Stimulated activated naive B cell treated with anti-CD40 and anti-IgM and Interleukin-4, amounts not matched to agents 10 μg/mL and 1 μg/mL and 100 μg/mL, for 72 hours (primary cell): ENCODE data around the gene IFIT1B.
"Not testable (repeated sequence)": the region's sequence is repeated elsewhere in the genome, so short reads cannot be mapped to it uniquely, and the experiment has no call there.

Source experiments
- ATAC-seq, 2 donors: fragments of 150-1000 bp; cut with Tn5 transposase; replicated peaks; 2 replicates each; pipeline ENCODE4 v1.10.0; 2021; ENCODE audit warnings: moderate library complexity in 1 of 2
- DNase-seq: peaks from one replicate; pipeline ENCODE4 v3.0.0; 2021
- H3K27ac Mint-ChIP-seq: one replicate; pipeline ENCODE4 v1.8.0; 2022; ENCODE audit warnings: mild to moderate bottlenecking, mixed read lengths
- H3K27me3 Mint-ChIP-seq, 2 donors: one replicate each; pipeline ENCODE4 v1.8.0; 2022; ENCODE audit warnings: mixed read lengths in 2 of 2
- H3K36me3 Mint-ChIP-seq, 2 donors: one replicate each; pipeline ENCODE4 v1.8.0; 2022; ENCODE audit warnings: mixed read lengths in 2 of 2, mild to moderate bottlenecking in 1 of 2
- H3K4me1 Mint-ChIP-seq, 2 donors: one replicate each; pipeline ENCODE4 v1.8.0; 2022; ENCODE audit warnings: mixed read lengths in 2 of 2, mild to moderate bottlenecking in 1 of 2
- H3K4me3 Mint-ChIP-seq, 2 donors: one replicate each; pipeline ENCODE4 v1.8.0; 2022; ENCODE audit warnings: mild to moderate bottlenecking in 2 of 2, mixed read lengths in 2 of 2, moderate library complexity in 1 of 2
- H3K9me3 Mint-ChIP-seq, 2 donors: one replicate each; pipeline ENCODE4 v1.8.0; 2022; ENCODE audit warnings: mixed read lengths in 2 of 2, mild to moderate bottlenecking in 1 of 2

IFIT1B gene

DNA sequence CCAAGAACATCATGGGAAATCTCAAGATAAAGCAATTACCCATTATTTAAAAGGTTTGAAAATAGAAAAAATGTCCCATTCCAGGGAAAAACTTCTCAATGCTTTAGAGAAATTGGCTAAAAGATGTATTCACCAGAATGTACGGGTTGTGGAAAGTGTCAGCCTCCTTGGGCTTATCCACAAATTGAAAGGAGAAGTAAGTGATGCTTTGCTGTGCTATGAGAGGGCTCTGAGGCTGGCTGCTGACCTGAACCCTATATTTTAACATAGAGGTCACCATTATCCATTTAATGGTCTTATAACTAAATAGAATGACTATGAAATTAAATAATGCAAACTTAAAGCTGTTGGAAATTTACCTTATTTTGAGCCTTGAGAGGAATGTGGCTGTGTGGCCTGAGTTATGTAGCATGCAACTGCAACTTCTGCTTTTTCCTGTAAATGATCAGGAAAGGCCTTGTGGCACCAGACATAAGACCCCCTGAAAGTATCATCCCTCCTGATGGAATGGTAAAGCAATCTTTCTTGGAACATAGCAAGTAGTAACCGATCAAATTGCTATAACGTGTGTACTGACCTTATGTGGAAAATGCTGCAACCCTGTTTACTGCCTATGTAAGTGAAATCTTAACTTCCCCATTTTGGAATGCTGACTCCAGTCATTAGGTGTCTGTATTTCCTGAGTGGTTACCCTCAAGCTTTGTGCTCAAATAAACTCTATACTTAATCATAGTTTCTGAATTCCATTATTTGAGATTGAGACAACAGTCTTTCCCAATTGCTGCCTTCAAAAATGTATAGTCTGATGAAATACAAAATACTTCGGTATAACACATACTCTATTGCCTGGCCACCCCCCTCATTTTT, 6.9 kb downstream of the IFIT1B start:
- DNase-seq (no peak), ATAC-seq (peak; percentile 90 to 94)
- Mint-ChIP-seq H3K4me1 (peaks cover 12 to 17% of the 10 kb centered on the region in 2 donors), H3K36me3 (no peaks in the 10 kb centered on the region), H3K4me3 (peak overlapping the region in 1 of 2 donors; percentile 25), H3K9me3 (no peaks in the 10 kb centered on the region), H3K27ac (no peak overlapping the region), H3K27me3 (no peaks in the 10 kb centered on the region)

DNA sequence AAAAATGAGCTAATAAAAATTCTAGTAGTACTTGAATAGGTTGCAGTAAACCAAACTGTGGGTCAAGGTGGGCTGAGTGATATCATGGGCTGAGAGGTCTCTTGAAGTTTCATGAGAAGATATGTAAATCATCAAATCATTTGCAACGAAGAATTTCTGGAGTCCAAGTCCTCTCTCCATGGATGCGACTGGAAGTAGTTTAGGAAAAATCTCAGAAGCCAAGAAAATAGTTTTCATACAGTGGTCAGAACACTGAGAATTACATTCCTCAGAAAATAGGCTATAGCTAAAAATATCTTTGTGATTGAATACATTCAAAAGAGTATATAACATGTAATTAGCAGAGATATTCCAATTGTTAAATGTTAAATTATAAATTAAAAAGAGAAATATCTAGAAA, 10.9 kb downstream of the IFIT1B start:
- Mint-ChIP-seq H3K36me3 (no peaks in the 10 kb centered on the region), H3K4me3 (no peak overlapping the region), H3K27me3 (no peaks in the 10 kb centered on the region), H3K4me1 (peaks cover 16 to 38% of the 10 kb centered on the region in 2 donors), H3K9me3 (no peaks in the 10 kb centered on the region), H3K27ac (no peak overlapping the region)
- ATAC-seq (no peak), DNase-seq (no peak)

DNA sequence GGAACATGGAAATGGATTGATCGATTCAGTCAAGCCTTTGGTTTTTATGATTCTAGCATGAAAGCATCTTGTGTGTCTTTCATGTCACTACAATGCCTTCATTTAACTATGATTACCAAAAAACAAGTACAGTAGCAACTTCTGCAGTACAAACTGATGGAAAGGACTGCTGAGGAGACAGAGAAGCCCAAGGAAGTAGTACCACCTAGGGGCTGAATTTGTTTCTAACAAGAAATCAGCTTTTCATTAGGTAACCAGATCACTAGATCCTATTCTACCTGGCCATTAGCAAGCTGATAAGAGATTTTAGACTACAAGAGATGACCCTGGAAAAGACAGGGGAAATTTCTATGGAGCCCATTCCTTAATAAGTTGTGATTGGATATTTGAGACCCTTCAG, 11.4 kb downstream of the IFIT1B start:
- ATAC-seq (no peak), DNase-seq (no peak)
- Mint-ChIP-seq H3K9me3 (no peaks in the 10 kb centered on the region), H3K36me3 (no peaks in the 10 kb centered on the region), H3K27me3 (no peaks in the 10 kb centered on the region), H3K4me3 (no peak overlapping the region), H3K27ac (no peak overlapping the region), H3K4me1 (peaks cover 13 to 33% of the 10 kb centered on the region in 2 donors)

DNA sequence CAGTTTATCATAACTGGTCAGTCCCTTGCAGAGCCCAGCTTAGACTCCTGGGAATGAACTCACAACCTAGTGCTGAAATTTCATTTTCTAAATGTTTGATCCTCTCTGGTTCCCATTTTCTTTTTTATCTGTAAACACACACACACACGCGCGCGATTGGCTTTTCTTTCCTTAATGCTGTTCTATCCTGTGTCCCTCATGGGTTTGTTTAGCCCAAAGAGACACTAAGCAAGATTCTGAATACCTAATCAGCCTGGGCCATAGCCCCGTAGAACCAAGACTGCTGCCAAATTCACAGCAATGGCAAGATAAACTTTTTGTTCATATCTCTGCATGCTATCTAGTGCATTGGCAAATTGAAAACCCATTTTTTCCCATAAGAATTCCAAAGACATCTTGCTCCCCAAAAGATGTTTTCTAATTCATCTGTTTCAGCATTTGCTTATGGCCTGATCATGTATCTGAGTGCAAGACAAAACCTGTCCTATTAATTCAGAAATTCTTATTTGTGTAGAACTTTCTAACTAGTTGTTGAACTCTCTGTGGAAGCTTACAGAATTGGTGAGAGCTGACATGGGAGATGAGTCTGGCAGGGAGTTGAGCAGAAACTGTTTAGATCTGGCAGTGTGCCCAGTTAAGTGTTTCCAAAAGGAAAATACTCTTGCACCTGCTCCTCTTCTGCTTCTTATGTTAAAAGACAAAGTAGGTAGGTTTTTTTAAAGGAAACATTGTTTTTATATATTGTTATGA, 12.8 kb downstream of the IFIT1B start:
- Mint-ChIP-seq H3K27me3 (no peaks in the 10 kb centered on the region), H3K4me3 (no peak overlapping the region), H3K9me3 (no peaks in the 10 kb centered on the region), H3K27ac (no peak overlapping the region), H3K4me1 (peaks cover 10 to 27% of the 10 kb centered on the region in 2 donors), H3K36me3 (no peaks in the 10 kb centered on the region)
- ATAC-seq (no peak), DNase-seq (no peak)

DNA sequence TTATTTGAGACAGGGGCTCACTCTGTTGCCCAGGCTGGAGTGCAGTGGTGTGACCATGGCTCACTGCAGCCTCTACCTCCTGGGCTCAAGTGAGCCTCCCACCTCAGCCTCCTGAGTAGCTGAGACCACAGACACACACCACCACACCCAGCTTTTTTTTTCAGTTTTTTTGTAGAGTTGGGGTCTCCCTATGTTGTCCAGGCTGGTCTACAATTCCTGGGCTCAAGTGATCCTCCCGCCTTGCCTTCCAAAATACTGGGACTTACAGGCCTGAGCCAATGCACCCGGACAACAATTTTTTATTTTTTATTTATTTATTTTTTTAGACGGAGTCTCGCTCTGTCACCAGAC, 13.3 kb downstream of the IFIT1B start:
- not testable (repeated sequence) for H3K36me3 Mint-ChIP-seq, ATAC-seq, H3K27ac Mint-ChIP-seq, H3K27me3 Mint-ChIP-seq, H3K9me3 Mint-ChIP-seq, DNase-seq, H3K4me3 Mint-ChIP-seq
- H3K4me1 Mint-ChIP-seq: peaks cover 10 to 27% of the 10 kb centered on the region in 2 donors

DNA sequence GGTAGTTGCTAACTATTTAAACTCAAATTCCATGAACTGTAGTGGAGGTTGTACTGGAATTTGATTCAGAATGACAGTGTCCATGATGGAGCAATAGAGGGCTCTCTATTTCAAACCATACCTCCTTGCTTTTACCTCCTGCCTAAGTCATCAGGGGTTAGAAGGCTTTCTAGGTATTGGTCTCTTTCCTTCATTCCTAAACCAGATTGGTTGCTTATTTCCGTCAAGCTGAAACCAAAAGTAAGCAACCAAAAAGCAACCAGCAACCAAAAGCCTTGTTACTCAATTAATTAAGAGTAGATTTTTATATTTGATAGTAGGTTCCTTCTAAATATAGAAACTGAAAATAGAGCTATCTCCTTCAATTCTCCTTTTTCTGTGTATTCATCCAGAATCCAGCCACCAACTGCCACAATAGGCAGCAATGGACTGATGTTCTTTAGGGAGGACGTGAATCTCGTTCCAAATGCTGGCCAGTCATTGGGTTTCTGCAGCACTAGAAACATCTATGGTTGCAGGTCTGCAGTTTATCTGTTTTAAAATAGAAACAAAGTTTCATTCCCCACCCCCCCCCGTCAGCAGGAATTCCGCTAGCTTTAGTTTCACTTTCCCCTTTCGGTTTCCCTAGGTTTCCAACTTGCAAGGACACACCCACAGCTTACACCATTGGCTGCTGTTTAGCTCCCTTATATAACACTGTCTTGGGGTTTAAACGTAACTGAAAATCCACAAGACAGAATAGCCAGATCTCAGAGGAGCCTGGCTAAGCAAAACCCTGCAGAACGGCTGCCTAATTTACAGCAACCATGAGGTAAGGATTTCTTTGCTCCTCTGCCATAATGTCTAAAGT, 14.3 kb downstream of the IFIT1B start, which contains the start of gene IFIT1:
TSS of gene IFIT1 (plus strand) at position 717 of the 850 bp plus-strand sequence. CDS start at position 807, 90 bp downstream.
- H3K9me3 Mint-ChIP-seq: no peaks in the 10 kb centered on the region
- DNase-seq (no peak), ATAC-seq (peak; percentile 90 to 94)
- H3K27ac Mint-ChIP-seq: peak within 1 kb of the TSS; percentile 70
- H3K27me3 Mint-ChIP-seq: no peaks in the 10 kb centered on the region
- H3K4me1 Mint-ChIP-seq: peaks cover 10 to 27% of the 10 kb centered on the region in 2 donors
- peak within 1 kb of the TSS; percentile 81 to 84 for H3K4me3 Mint-ChIP-seq
- H3K36me3 Mint-ChIP-seq: no peaks in the 10 kb centered on the region

DNA sequence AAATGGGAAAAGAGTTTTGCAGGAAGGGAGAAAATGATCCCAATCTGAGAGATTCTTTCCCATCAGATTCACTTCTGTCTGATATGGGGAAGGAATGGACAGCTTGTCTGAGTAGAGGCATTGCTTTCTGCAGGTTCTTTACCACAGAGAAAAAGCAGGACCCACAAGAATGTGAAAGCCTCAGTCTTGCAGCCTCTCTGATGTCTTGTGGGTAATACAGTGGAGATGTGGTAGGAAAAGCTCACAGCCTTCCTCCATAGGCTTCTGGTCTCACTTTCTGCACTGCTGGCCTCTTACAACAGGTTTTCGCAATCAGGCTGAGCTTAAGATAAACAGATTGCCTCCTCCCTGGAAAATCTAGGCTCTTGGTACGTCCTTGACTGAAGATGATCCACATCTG, 15.1 kb downstream of the IFIT1B start:
- ATAC-seq: peak in 1 of 2 donors; percentile 28

DNA sequence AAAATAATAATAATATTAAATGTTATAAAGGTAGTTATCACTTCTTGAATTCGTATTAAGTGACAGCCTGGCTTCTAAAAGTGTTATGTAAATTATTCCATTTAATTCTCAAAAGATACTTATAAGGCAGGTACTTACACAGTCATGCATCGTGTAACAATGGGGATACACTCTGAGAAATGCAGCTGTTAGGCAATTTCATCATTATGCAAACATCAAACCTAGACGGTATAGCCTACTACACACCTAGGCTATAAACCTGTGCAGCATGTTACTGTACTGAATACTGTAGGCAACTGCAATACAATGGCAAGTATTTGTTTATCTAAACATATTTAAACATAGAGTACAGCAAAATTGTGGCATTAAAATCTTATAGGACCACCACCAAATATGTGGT, 16.0 kb downstream of the IFIT1B start:
- ATAC-seq: no peak
- Mint-ChIP-seq H3K4me1 (peaks cover 10 to 32% of the 10 kb centered on the region in 2 donors), H3K36me3 (no peaks in the 10 kb centered on the region), H3K27ac (no peak overlapping the region), H3K4me3 (no peak overlapping the region), H3K9me3 (no peaks in the 10 kb centered on the region), H3K27me3 (no peaks in the 10 kb centered on the region)
- DNase-seq: no peak

More for the DNA sequence above, 15.1 kb downstream of the IFIT1B start:
- Mint-ChIP-seq H3K4me3 (peak overlapping the region; percentile 81 to 84), H3K4me1 (peaks cover 10 to 30% of the 10 kb centered on the region in 2 donors), H3K9me3 (no peaks in the 10 kb centered on the region), H3K27me3 (no peaks in the 10 kb centered on the region), H3K27ac (no peak overlapping the region), H3K36me3 (no peaks in the 10 kb centered on the region)
- no peak for DNase-seq

DNA sequence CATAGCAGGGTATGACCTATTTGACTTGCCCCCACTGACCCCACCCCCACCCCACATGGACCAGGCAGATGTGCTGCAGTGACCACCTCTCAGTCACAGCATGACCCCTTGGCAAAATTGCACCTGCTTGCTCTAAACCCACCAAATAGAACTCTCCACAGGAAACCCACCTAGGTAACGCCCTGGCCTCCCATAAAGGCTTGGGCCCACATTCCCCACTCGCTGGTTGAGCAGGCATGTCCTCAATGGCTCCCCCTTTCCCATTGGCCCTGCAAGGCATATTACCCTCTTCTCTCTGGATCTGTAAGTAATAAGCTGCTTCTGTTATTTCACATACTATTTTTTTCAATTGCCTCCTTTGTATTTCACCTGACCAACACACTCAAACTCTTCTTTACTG, 17.3 kb downstream of the IFIT1B start:
- no peaks in the 10 kb centered on the region for H3K27me3 Mint-ChIP-seq
- no peak overlapping the region for H3K27ac Mint-ChIP-seq
- no peaks in the 10 kb centered on the region for H3K9me3 Mint-ChIP-seq
- H3K36me3 Mint-ChIP-seq: no peaks in the 10 kb centered on the region
- H3K4me3 Mint-ChIP-seq: no peak overlapping the region
- DNase-seq (no peak), ATAC-seq (no peak)
- H3K4me1 Mint-ChIP-seq: peaks cover 11 to 32% of the 10 kb centered on the region in 2 donors

DNA sequence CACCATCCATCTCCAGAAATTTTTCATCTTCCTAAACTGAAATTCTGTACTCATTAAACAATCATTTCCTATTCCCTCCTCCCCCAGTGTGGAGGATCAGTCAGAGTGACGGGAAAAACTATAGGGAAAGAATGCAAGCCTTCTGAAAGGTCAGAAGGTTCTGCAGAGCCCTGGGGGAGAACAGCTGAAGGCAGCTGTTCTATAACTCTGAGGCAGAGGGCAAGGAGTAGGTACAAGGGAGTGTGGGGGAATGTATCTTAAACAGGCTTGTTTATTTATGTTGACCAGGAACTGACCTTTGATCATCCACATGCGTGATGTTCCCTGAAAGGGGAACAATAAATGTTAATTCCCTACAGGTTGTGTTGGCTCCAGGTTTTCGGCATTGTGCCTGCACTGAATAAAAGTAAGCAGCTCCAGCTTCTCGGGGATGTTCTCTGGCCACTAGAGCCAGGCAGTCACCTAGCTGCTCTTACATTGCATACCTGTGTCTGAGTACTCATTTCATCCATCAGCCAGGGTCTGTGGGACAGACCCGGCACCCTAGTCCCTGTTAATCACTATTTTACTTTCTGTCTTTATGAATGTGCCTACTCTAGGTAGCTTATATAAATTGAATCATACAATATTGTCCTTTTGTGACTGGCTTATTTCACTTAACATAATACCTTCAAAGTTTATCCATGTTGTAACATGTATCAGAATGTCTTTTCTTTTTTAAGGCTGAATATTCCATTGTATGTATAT, 20.3 kb downstream of the IFIT1B start:
- H3K9me3 Mint-ChIP-seq: no peaks in the 10 kb centered on the region
- no peak overlapping the region for H3K4me3 Mint-ChIP-seq
- H3K27ac Mint-ChIP-seq: no peak overlapping the region
- H3K27me3 Mint-ChIP-seq: no peaks in the 10 kb centered on the region
- H3K36me3 Mint-ChIP-seq: peaks cover 0 to 2% of the 10 kb centered on the region in 2 donors
- ATAC-seq (no peak), DNase-seq (no peak)
- H3K4me1 Mint-ChIP-seq: peaks cover 7 to 19% of the 10 kb centered on the region in 2 donors

DNA sequence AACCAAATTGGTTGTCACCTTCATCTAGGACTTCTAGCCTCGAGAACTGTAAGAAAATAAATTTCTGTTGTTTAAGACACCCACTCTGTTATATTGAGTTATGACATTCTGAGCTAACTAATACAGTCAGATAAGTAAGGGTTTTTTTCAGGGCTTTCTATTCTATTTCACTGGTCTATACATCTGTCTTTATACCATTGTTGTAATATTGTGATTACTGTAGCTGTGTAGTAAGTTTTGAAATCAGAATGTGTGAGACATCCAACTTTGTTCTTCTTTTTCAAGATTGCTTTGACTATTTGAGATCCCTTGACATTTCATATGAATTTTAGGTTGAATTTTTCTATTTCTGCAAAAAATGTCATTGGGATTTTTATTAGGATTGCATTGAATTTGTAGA, 22.1 kb downstream of the IFIT1B start:
- H3K27ac Mint-ChIP-seq: no peak overlapping the region
- no peaks in the 10 kb centered on the region for H3K27me3 Mint-ChIP-seq
- H3K4me1 Mint-ChIP-seq: peaks cover 5 to 14% of the 10 kb centered on the region in 2 donors
- no peak for DNase-seq
- H3K4me3 Mint-ChIP-seq: no peak overlapping the region
- ATAC-seq: no peak
- H3K9me3 Mint-ChIP-seq: no peaks in the 10 kb centered on the region
- peaks cover 0 to 2% of the 10 kb centered on the region in 2 donors for H3K36me3 Mint-ChIP-seq

DNA sequence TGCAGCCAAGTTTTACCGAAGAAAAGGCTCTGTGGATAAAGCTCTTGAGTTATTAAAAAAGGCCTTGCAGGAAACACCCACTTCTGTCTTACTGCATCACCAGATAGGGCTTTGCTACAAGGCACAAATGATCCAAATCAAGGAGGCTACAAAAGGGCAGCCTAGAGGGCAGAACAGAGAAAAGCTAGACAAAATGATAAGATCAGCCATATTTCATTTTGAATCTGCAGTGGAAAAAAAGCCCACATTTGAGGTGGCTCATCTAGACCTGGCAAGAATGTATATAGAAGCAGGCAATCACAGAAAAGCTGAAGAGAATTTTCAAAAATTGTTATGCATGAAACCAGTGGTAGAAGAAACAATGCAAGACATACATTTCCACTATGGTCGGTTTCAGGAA, 25.2 kb downstream of the IFIT1B start:
- Mint-ChIP-seq H3K4me1 (peaks cover 1 to 6% of the 10 kb centered on the region in 2 donors), H3K4me3 (no peak overlapping the region), H3K36me3 (peaks cover 4 to 15% of the 10 kb centered on the region in 2 donors), H3K9me3 (peaks cover 0 to 2% of the 10 kb centered on the region in 2 donors), H3K27me3 (no peaks in the 10 kb centered on the region), H3K27ac (no peak overlapping the region)
- no peak for DNase-seq
- no peak for ATAC-seq

DNA sequence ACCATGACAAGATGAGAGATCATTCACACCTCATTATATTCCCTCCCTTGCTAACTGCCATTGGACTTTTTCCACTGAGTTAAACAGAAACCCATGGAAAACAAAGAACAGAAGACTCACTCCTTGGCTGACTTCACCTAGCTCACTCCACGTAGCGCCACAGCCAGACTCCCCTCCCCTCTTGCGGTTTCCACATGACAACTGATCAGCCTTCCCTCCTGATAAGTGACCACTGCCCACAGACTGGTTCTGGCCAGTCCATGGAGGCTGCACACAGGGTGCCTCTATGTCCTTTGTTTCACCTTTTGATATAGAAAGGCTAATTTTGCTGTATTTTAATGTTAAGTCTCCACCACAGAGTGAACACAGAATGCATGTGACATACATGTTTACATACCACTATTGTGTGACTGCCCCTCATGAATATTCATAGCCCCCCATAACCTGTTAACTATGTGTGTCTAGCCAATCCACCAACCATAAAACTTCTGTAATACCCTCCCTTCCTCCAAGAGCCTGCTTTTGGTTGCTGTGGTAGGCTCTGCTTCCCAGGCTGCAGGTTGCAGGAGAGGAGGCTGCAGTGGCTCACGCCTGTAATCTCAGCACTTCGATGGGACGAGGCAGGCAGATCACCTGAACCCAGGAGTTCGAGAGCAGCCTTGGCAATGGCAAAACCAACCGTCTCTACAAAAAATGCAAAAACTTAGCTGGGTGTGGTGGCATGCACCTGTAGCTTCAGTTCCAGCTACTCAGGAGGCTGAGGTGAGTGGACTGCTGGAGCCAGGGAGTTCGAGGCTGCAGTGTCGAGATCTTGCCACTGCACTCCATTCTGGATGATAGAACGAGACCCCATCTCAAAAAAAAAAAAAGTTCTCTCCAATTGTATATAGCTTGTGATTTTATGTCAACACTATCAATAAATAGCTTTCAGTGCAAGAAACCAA, 26.5 kb downstream of the IFIT1B start:
- H3K27ac Mint-ChIP-seq: no peak overlapping the region
- H3K9me3 Mint-ChIP-seq: peaks cover 0 to 2% of the 10 kb centered on the region in 2 donors
- no peak overlapping the region for H3K4me3 Mint-ChIP-seq
- H3K27me3 Mint-ChIP-seq: no peaks in the 10 kb centered on the region
- peaks cover 4 to 15% of the 10 kb centered on the region in 2 donors for H3K36me3 Mint-ChIP-seq
- no peak for DNase-seq
- peaks cover 1 to 4% of the 10 kb centered on the region in 2 donors for H3K4me1 Mint-ChIP-seq
- no peak for ATAC-seq
